NCI-H510A treated with DMSO at 0.1 percent for 48 hours (cell line): ENCODE measurements around the gene PTS.

Source experiments
- DNase-seq: peaks from one replicate; lab custom pipeline; 2025; lab: John Stamatoyannopoulos, UW

Gene PTS

GRCh38 chr11:112221274-112221835, 4.9 kb upstream of the PTS start:
- peak; percentile 13 for DNase-seq

- no peak for DNase-seq
These were observed 3.9 kb upstream of the PTS start for GRCh38 chr11:112222303-112222702.

GRCh38 chr11:112223121-112223520, 3.1 kb upstream of the PTS start:
- DNase-seq, result no peak

GRCh38 chr11:112223754-112224532, 2.3 kb upstream of the PTS start:
- no peak for DNase-seq

GRCh38 chr11:112225753-112226061, 521 bp upstream of the PTS start:
- no peak for DNase-seq

GRCh38 chr11:112226831-112227401, 688 bp downstream of the PTS start:
- peak; percentile 42 for DNase-seq

GRCh38 chr11:112227471-112227870, 1.2 kb downstream of the PTS start:
- DNase-seq, result no peak

GRCh38 chr11:112228706-112229105, 2.5 kb downstream of the PTS start:
- no peak for DNase-seq

GRCh38 chr11:112229159-112229558, 2.9 kb downstream of the PTS start:
- DNase-seq, result no peak

- DNase-seq, result no peak
These were observed 3.7 kb downstream of the PTS start for GRCh38 chr11:112229746-112230433.

- DNase-seq, result no peak
These were observed 5.7 kb downstream of the PTS start for GRCh38 chr11:112231952-112232351.

- DNase-seq, result no peak
These were observed 9.6 kb downstream of the PTS start for GRCh38 chr11:112235750-112236390.

- DNase-seq, result no peak
These were observed 11.2 kb downstream of the PTS start for GRCh38 chr11:112237451-112237850.

GRCh38 chr11:112238041-112238440, 11.8 kb downstream of the PTS start:
- DNase-seq, result no peak

- no peak for DNase-seq
These were observed 15.3 kb downstream of the PTS start for GRCh38 chr11:112241486-112241885.

GRCh38 chr11:112247201-112247600, 21.0 kb downstream of the PTS start:
- DNase-seq, result no peak

GRCh38 chr11:112248201-112248600, 22.0 kb downstream of the PTS start:
- no peak for DNase-seq

GRCh38 chr11:112249871-112250610, 23.8 kb downstream of the PTS start:
- no peak for DNase-seq

- DNase-seq, result no peak
These were observed 27.5 kb downstream of the PTS start for GRCh38 chr11:112253605-112254242.

GRCh38 chr11:112255067-112255720, 29.0 kb downstream of the PTS start:
- peak; percentile 2 for DNase-seq

- no peak for DNase-seq
These were observed 34.3 kb downstream of the PTS start, which contains the start of gene PLET1 for GRCh38 chr11:112260490-112260889. Gene PLET1, minus strand, starts transcription at chr11:112260860. Its CDS starts 271 bp downstream, at chr11:112260589.
